Hepatocyte (in vitro differentiated cells): Measurements from ENCODE around the gene INCENP. TPM values are rescaled to one million over a fixed set of nuclear protein-coding genes. Genes with fewer than 3 reads are reported as not detected.
"Not testable (repeated sequence)": the region's sequence is repeated elsewhere in the genome, so short reads cannot be mapped to it uniquely, and the experiment has no call there.

Experiments
- DNase-seq: peaks from one replicate; pipeline ENCODE4 v3.0.0-alpha.2; 2016; ENCODE audit warnings: low spot score
- H2AFZ ChIP-seq: fragments of 200-600 bp; sonication (generic); 2 replicates; pipeline ENCODE4 v1.6.0; 2016; ENCODE audit warnings: antibody characterized with exemption, mild to moderate bottlenecking
- H3K27ac ChIP-seq: fragments of 200-600 bp; sonication (generic); 2 replicates; pipeline ENCODE4 v1.5.1; 2016; ENCODE audit warnings: mild to moderate bottlenecking
- H3K27me3 ChIP-seq: fragments of 200-600 bp; sonication (generic); 2 replicates; pipeline ENCODE4 v1.6.1; 2016
- H3K36me3 ChIP-seq: fragments of 200-600 bp; sonication (generic); replicated peaks from 2 replicates; pipeline ENCODE4 v1.5.1; 2016; ENCODE audit warnings: low read depth; ENCODE audit not compliant: insufficient read depth
- H3K4me1 ChIP-seq: fragments of 200-600 bp; sonication (generic); 2 replicates; pipeline ENCODE4 v1.5.1; 2016; ENCODE audit warnings: mild to moderate bottlenecking, moderate library complexity; ENCODE audit not compliant: insufficient read depth
- H3K4me2 ChIP-seq: fragments of 200-600 bp; sonication (generic); 2 replicates; pipeline ENCODE4 v1.6.0; 2016
- H3K4me3 ChIP-seq: fragments of 200-600 bp; sonication (generic); 2 replicates; pipeline ENCODE4 v1.5.1; 2016; ENCODE audit warnings: mild to moderate bottlenecking
- H3K79me2 ChIP-seq: fragments of 200-600 bp; sonication (generic); 2 replicates; pipeline ENCODE4 v1.6.0; 2017; ENCODE audit warnings: mild to moderate bottlenecking
- H3K9me2 ChIP-seq: fragments of 200-600 bp; sonication (generic); replicated peaks from 2 replicates; pipeline ENCODE4 v1.6.0; 2017; ENCODE audit warnings: mild to moderate bottlenecking; ENCODE audit not compliant: insufficient read depth
- H3K9me3 ChIP-seq: fragments of 200-600 bp; sonication (generic); 2 replicates; pipeline ENCODE4 v1.5.1; 2016; ENCODE audit warnings: low read depth, mild to moderate bottlenecking
- H4K20me1 ChIP-seq: fragments of 200-600 bp; sonication (generic); 2 replicates; pipeline ENCODE4 v1.6.0; 2016; ENCODE audit warnings: mild to moderate bottlenecking; ENCODE audit not compliant: insufficient read depth, poor library complexity, severe bottlenecking
- CTCF ChIP-seq: fragments of 200-600 bp; sonication (generic); IDR thresholded peaks from 2 replicates; pipeline ENCODE4 v1.5.1; 2016; ENCODE audit warnings: antibody characterized with exemption, mild to moderate bottlenecking; ENCODE audit not compliant: poor library complexity
- EZH2 ChIP-seq: fragments of 200-600 bp; sonication (generic); IDR thresholded peaks from 2 replicates; pipeline ENCODE4 v1.6.1; 2016; ENCODE audit warnings: antibody characterized with exemption, mild to moderate bottlenecking, borderline replicate concordance
- EZH2phosphoT487 ChIP-seq: fragments of 200-600 bp; sonication (generic); IDR thresholded peaks from one replicate; pipeline ENCODE4 v1.6.1; 2018; ENCODE audit warnings: antibody characterized with exemption, mild to moderate bottlenecking, low read depth, moderate library complexity; ENCODE audit not compliant: unreplicated experiment, severe bottlenecking
- WGBS: methylation state at CpG from one replicate; pipeline ENCODE4 v1.1.6; 2016; ENCODE audit warnings: low lambda C conversion rate; ENCODE audit errors: missing lambda C conversion rate; 5-methylcytosine and 5-hydroxymethylcytosine counted together
- polyA plus RNA-seq: library from polyadenylated mRNA; unstranded; fragments of >200 nt; fragmentation: Nextera tagmentation; extraction: Ambion mirVana; gene quantifications from 2 replicates; pipeline ENCODE4 v1.2.1, GENCODE V29; 2016
- total RNA-seq: library from RNA; depleted of rRNA; stranded (reverse); fragments of >200 nt; gene quantifications from 2 replicates; pipeline ENCODE4 v1.2.3, GENCODE V29; 2014

Gene INCENP
- total and polyA plus RNA-seq, 2 experiments from 2014 or later = 2.2 to 12.8 TPM

GRCh38 chr11:62081378-62082291 is 42.2 kb upstream of the INCENP start:
- no peak overlapping the region for H2AFZ ChIP-seq
- no peaks in the 10 kb centered on the region for H3K9me3 ChIP-seq
- H3K27me3 ChIP-seq = no peaks in the 10 kb centered on the region
- H3K4me1 ChIP-seq = no peaks in the 10 kb centered on the region
- 23% methylated on average over 16 of the region's 16 CpGs for WGBS
- no peak overlapping the region for H3K27ac ChIP-seq
- no peaks in the 10 kb centered on the region for H3K79me2 ChIP-seq
- H4K20me1 ChIP-seq = no peaks in the 10 kb centered on the region
- DNase-seq = peak; percentile 84
- TF ChIP-seq CTCF (peak; percentile 90), EZH2phosphoT487 (no peak)
- no peaks in the 10 kb centered on the region for H3K36me3 ChIP-seq
- no peaks in the 10 kb centered on the region for H3K9me2 ChIP-seq
- H3K4me2 ChIP-seq = peak overlapping the region; percentile 41
- no peak overlapping the region for H3K4me3 ChIP-seq

GRCh38 chr11:62082292-62082657 is 41.5 kb upstream of the INCENP start:
- Histone ChIP-seq H4K20me1 (no peaks in the 10 kb centered on the region), H3K4me1 (no peaks in the 10 kb centered on the region), H3K4me3 (no peak overlapping the region), H3K9me2 (no peaks in the 10 kb centered on the region), H3K27ac (no peak overlapping the region), H3K27me3 (no peaks in the 10 kb centered on the region), H3K4me2 (no peak overlapping the region), H2AFZ (no peak overlapping the region), H3K36me3 (no peaks in the 10 kb centered on the region), H3K9me3 (no peaks in the 10 kb centered on the region), H3K79me2 (no peaks in the 10 kb centered on the region)
- TF ChIP-seq CTCF (no peak), EZH2phosphoT487 (no peak), EZH2 (no peak)
- WGBS = 34% methylated on average over 7 of the region's 7 CpGs
- no peak for DNase-seq

GRCh38 chr11:62084801-62085200 is 39.0 kb upstream of the INCENP start:
- H3K9me2 ChIP-seq, H3K27me3 ChIP-seq, H3K4me1 ChIP-seq, H3K36me3 ChIP-seq, H3K4me2 ChIP-seq, H3K79me2 ChIP-seq, H3K27ac ChIP-seq, H3K4me3 ChIP-seq, H4K20me1 ChIP-seq, H2AFZ ChIP-seq, DNase-seq, H3K9me3 ChIP-seq: not testable (repeated sequence)
- 93% methylated on average over 6 of the region's 6 CpGs for WGBS

- Histone ChIP-seq H4K20me1 (no peaks in the 10 kb centered on the region), H3K4me3 (no peak overlapping the region), H3K9me2 (no peaks in the 10 kb centered on the region), H3K9me3 (peaks cover 6% of the 10 kb centered on the region), H3K27ac (no peak overlapping the region), H3K4me1 (no peaks in the 10 kb centered on the region), H3K4me2 (no peak overlapping the region), H3K79me2 (no peaks in the 10 kb centered on the region), H3K27me3 (no peaks in the 10 kb centered on the region), H3K36me3 (no peaks in the 10 kb centered on the region), H2AFZ (no peak overlapping the region)
- DNase-seq = no peak
- TF ChIP-seq CTCF (no peak), EZH2phosphoT487 (no peak), EZH2 (no peak)
- 90% methylated on average over 1 of the region's 1 CpG for WGBS
Observed at GRCh38 chr11:62087694-62088093, 36.1 kb upstream of the INCENP start.
